Lower leg skin (tissue), 4 donors: ENCODE results near the gene CHD6. TPM values are rescaled to one million over a fixed set of nuclear protein-coding genes. Genes with fewer than 3 reads are reported as not detected.

Experiments
- DNase-seq, 2 donors: peaks; one replicate each; pipeline ENCODE4 v3.0.0-alpha.2; 2019; ENCODE audit warnings: low spot score in 2 of 2
- H3K4me3 ChIP-seq: fragments of 200-600 bp; sonication (generic); 2 replicates; pipeline ENCODE4 v1.5.1; 2017; ENCODE audit warnings: mild to moderate bottlenecking, low read depth; ENCODE audit not compliant: poor library complexity, severe bottlenecking
- POLR2A ChIP-seq, 2 donors: fragments of 450-650 bp; IDR thresholded peaks; one replicate each; pipeline ENCODE4 v1.6.1; 2016 to 2017; ENCODE audit warnings: antibody characterized with exemption in 2 of 2, mild to moderate bottlenecking in 1 of 2, moderate library complexity in 1 of 2
- WGBS, 2 donors: methylation state at CpG; one replicate each; pipeline ENCODE4 v1.1.5; 2018; 5-methylcytosine and 5-hydroxymethylcytosine counted together
- intact Hi-C: fragments of 100-400 bp; cut with DNase I; formaldehyde crosslinking; loops from one replicate; pipeline ENCODE4 v1.15.0; 2023; ENCODE audit warnings: low total_unique reads
- total RNA-seq, 4 donors: library from RNA; depleted of rRNA; stranded (reverse); fragments of >200 nt; gene quantifications; one replicate each; pipeline ENCODE4 v1.1.0, GENCODE V29; 2016
- TF ChIP-seq, protein P1 (sequence below), 3 donors: fragments of 450-650 bp; IDR thresholded peaks; one replicate each; pipeline ENCODE4 v1.5.1; 2016; ENCODE audit warnings: antibody characterized with exemption in 3 of 3, mild to moderate bottlenecking in 3 of 3, moderate library complexity in 2 of 3

Gene CHD6
- total RNA-seq, 4 donors from 2014 or later, result 29.7 to 40.1 (median 37.7) TPM

DNA sequence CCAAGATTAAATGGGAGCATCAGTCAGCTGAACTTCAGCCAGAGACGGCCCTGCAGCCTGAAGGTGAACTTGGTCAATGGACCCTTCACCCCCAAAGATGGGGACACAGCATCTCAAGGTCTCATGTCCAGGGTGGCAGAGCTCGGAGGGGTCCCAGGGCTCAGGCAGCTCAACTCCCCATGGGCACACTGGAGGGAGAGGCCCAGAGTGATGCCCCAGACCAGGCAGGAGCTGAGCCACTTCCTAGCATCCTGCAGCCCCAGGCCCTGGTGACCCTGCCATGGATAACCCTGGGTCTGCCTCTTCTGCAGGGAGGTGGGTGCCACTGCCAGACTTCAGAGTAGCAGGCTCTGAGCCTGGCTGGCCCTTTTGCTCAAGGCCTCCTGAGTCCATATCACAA, 224.1 kb downstream of the CHD6 start:
- intact Hi-C loops, result no loop called here
- WGBS, 2 donors, result 79 to 82% methylated on average over 2 of the region's 2 CpGs
- H3K4me3 ChIP-seq, result no peak overlapping the region
- no peak for TF ChIP-seq POLR2A (IDR thresholded peaks at IDR 0.05)
- TF ChIP-seq, protein P1, sequence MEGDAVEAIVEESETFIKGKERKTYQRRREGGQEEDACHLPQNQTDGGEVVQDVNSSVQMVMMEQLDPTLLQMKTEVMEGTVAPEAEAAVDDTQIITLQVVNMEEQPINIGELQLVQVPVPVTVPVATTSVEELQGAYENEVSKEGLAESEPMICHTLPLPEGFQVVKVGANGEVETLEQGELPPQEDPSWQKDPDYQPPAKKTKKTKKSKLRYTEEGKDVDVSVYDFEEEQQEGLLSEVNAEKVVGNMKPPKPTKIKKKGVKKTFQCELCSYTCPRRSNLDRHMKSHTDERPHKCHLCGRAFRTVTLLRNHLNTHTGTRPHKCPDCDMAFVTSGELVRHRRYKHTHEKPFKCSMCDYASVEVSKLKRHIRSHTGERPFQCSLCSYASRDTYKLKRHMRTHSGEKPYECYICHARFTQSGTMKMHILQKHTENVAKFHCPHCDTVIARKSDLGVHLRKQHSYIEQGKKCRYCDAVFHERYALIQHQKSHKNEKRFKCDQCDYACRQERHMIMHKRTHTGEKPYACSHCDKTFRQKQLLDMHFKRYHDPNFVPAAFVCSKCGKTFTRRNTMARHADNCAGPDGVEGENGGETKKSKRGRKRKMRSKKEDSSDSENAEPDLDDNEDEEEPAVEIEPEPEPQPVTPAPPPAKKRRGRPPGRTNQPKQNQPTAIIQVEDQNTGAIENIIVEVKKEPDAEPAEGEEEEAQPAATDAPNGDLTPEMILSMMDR (IDR thresholded peaks at IDR 0.05), result no peak
- peak in 1 of 2 donors; percentile 84 for DNase-seq

DNA sequence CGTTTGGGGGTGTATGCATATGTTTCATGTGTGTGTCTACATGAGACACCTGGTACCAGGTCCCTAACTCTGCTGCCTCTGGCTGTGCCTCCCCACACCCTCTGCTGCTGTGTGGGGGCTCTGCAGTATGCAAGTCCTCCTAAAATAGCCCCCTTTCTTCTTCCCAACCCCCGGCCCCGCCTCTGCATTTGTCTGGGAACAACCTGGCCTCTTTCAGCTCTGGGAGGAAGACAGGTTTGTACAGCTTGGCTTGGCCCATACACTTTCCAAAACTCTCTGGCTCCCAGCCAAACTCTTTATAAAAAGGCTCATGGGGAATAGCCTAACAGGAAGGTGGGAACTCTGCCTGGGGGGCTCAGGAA, 224.5 kb downstream of the CHD6 start:
- intact Hi-C loops, result no loop called here
- 56 to 66% methylated on average over 3 of the region's 3 CpGs for WGBS, 2 donors
- peak in 1 of 2 donors; percentile 85 for DNase-seq
- no peak overlapping the region for H3K4me3 ChIP-seq
- no peak for TF ChIP-seq POLR2A (IDR thresholded peaks at IDR 0.05)
- TF ChIP-seq, protein P1 (IDR thresholded peaks at IDR 0.05), result no peak

DNA sequence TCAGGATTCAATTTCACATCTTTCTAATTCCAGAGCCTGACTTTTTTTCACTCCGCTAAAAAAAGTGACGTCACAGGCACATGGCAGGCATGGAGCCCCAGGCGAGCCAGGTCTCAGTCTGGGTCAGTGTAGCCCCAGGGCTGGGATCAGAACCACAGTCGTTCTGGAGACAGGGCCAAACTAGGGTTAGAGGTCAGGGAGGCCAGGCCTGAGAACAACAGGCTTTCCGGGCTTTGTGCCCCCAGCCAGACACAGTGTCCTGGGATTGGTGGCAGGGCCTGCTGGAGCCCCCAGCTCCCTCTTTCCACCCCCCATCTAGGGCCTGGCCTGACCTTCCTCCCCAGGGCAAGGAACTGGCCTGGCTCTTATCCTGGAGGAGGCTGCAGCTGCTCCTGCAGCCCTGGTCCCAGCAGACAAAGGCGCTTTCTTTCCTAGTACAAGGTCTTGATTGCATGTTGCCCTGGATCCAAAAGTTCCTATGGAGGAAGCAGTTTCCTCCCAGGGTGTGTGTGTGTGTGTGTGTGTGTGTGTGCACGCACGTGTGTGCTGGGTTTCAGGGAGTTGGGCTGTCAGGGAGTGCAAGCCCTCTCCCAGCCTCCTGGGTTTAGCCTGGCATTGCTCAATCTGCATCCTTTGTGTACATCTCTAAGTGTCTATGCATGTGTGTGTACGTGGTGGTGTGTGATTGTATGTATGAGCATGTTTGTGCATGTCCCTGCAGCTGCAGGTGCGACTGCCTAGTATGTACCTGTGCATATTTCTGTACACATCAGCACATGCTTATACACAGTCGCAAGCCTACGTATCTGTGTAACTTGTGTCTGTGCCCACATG, 225.1 kb downstream of the CHD6 start:
- TF ChIP-seq POLR2A (IDR thresholded peaks at IDR 0.05), result no peak
- TF ChIP-seq, protein P1 (IDR thresholded peaks at IDR 0.05), result no peak
- H3K4me3 ChIP-seq, result no peak overlapping the region
- peak; percentile 55 to 86 for DNase-seq
- WGBS, 2 donors, result 42 to 44% methylated on average over 9 to 12 of the region's 12 CpGs
- intact Hi-C loops, result no loop called here

DNA sequence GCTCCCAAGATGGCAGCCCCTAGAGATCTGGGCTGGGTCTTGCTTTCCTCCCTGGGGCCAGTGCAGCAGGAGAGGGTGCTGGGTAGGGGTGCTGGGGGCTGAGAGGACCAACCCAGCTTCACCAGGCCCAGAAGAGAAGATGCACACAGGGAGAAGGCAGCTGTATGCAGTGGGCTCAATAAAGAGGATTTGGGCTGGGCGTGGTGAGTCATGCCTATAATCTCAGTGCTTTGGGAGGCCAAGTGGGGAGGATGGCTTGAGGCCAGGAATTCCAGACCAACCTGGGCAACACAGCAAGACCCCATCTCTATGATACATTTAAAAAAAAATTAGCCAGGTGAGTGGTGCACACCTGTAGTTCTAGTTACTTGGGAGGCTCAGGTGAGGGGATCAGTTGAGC, 225.9 kb downstream of the CHD6 start:
- intact Hi-C loops, result no loop called here
- WGBS, 2 donors, result 93 to 95% methylated on average over 1 of the region's 1 CpG
- H3K4me3 ChIP-seq, result no peak overlapping the region
- TF ChIP-seq POLR2A (IDR thresholded peaks at IDR 0.05), result no peak
- TF ChIP-seq, protein P1 (IDR thresholded peaks at IDR 0.05), result no peak
- DNase-seq, result peak in 1 of 2 donors; percentile 62

GRCh38 chr20:41391587-41392001, 226.6 kb downstream of the CHD6 start:
- DNase-seq, result peak in 1 of 2 donors; percentile 79
- TF ChIP-seq POLR2A (IDR thresholded peaks at IDR 0.05), result no peak
- TF ChIP-seq, protein P1 (IDR thresholded peaks at IDR 0.05), result no peak
- no peak overlapping the region for H3K4me3 ChIP-seq
- WGBS, 2 donors, result 67 to 71% methylated on average over 10 of the region's 10 CpGs
- intact Hi-C loops, result no loop called here
